Uterus (tissue), 2 donors: Measurements from ENCODE around the gene BOK.

Experiments used
- CTCF ChIP-seq, 4 experiments: fragments of 200-600 bp in 2 of 4; fragments of 450-650 bp in 2 of 4; sonication (generic) in 2 of 4; IDR thresholded peaks; one replicate each; pipeline ENCODE4 v1.5.1; 2016 to 2019; ENCODE audit warnings: antibody characterized with exemption in 4 of 4, mild to moderate bottlenecking in 2 of 4, moderate library complexity in 1 of 4
- POLR2A ChIP-seq, 2 donors: fragments of 450-650 bp; IDR thresholded peaks; one replicate each; pipeline ENCODE4 v1.6.1; 2016; ENCODE audit warnings: antibody characterized with exemption in 2 of 2, mild to moderate bottlenecking in 1 of 2, moderate library complexity in 1 of 2

- no peak for TF ChIP-seq CTCF (IDR thresholded peaks at IDR 0.05)
- no peak for TF ChIP-seq POLR2A (IDR thresholded peaks at IDR 0.05)
These were observed 45.1 kb downstream of the BOK start for GRCh38 chr2:241603686-241604085.
